Tibial nerve (tissue), 4 donors: ENCODE results near the gene OBSCN.

Experiments
- CTCF ChIP-seq, 5 experiments: fragments of 200-600 bp in 3 of 5; fragments of 450-650 bp in 2 of 5; sonication (generic) in 3 of 5; IDR thresholded peaks; one replicate each; pipeline ENCODE4 v1.5.1; 2016 to 2019; ENCODE audit warnings: antibody characterized with exemption in 5 of 5, mild to moderate bottlenecking in 3 of 5, moderate library complexity in 2 of 5
- EP300 ChIP-seq, 2 donors: sonication (generic); formaldehyde crosslinking; IDR thresholded peaks; one replicate each; pipeline ENCODE4 v1.6.1; 2017; ENCODE audit warnings: antibody characterized with exemption in 2 of 2, mild to moderate bottlenecking in 1 of 2
- POLR2A ChIP-seq, 2 donors: fragments of 450-650 bp; IDR thresholded peaks; one replicate each; pipeline ENCODE4 v1.6.1; 2017; ENCODE audit warnings: antibody characterized with exemption in 2 of 2, mild to moderate bottlenecking in 2 of 2, moderate library complexity in 2 of 2

GRCh38 chr1:228340686-228341449, 133.0 kb downstream of the OBSCN start:
- TF ChIP-seq CTCF (IDR thresholded peaks at IDR 0.05) (peak in 1 of 5 experiments; percentile 23), POLR2A (IDR thresholded peaks at IDR 0.05) (no peak), EP300 (IDR thresholded peaks at IDR 0.05) (no peak)
